HepG2 (cell line): Measurements from ENCODE around the gene RBM12. TPM values are rescaled to one million over a fixed set of nuclear protein-coding genes. Genes with fewer than 3 reads are reported as not detected.

ENCODE experiments used
- ATAC-seq: fragments of 200-7000 bp; cut with Tn5 transposase; 3 replicates; pipeline ENCODE4 v1.9.1; 2020; ENCODE audit warnings: mild to moderate bottlenecking, moderate library complexity
- BruUV-seq: library from RNA; stranded (reverse); fragments of 400-500 nt; replicated peaks from 2 replicates; lab custom pipeline; 2021; lab: Mats Ljungman, UMichigan
- CTCF ChIA-PET: fragments of 300-600 bp; formaldehyde crosslinking; extraction: SDS; loops from one replicate; lab custom pipeline; 2021; ENCODE audit warnings: low total read pairs, inconsistent platforms, low intra/inter-chr PET ratio; lab: Yijun Ruan, JAX
- POLR2A ChIA-PET: fragments of 350-600 bp; sonication (Branson Sonifier 250); formaldehyde crosslinking; loops from one replicate; lab custom pipeline; 2020; ENCODE audit warnings: antibody characterized with exemption, inconsistent platforms; lab: Yijun Ruan, JAX
- DNase-seq: peaks from one replicate; pipeline ENCODE4 v3.0.0-alpha.2; 2015; ENCODE audit warnings: low spot score
- FAIRE-seq: peaks from 3 replicates; lab custom pipeline; 2011; peaks lifted over from hg19 to GRCh38; lab: Jason Lieb, UNC
- H2AFZ ChIP-seq: one replicate; pipeline ENCODE4 v1.6.1; 2011; ENCODE audit warnings: low read length, inconsistent platforms
- H3K27ac ChIP-seq: fragments of 300-600 bp; 3 replicates; pipeline ENCODE4 v1.8.0; 2011; ENCODE audit warnings: mixed run types, mild to moderate bottlenecking, mixed read lengths, low read length, inconsistent platforms; ENCODE audit not compliant: insufficient read depth; ENCODE audit errors: extremely low read length
- H3K27me3 ChIP-seq, 2 experiments: fragments of 200-600 bp in 1 of 2; 2 replicates in 1 of 2; 3 replicates in 1 of 2; pipeline versions ENCODE4 v1.6.0 to v1.8.0; 2011; ENCODE audit warnings: low read length in 2 of 2, mild to moderate bottlenecking in 2 of 2, moderate library complexity in 2 of 2, inconsistent platforms in 1 of 2; ENCODE audit not compliant: insufficient read depth in 2 of 2, control insufficient read depth in 1 of 2
- H3K36me3 ChIP-seq, 2 experiments: fragments of 200-600 bp in 1 of 2; replicated peaks in 1 of 2; 2 replicates in 1 of 2; 3 replicates in 1 of 2; pipeline versions ENCODE4 v1.5.1 to v1.8.0; 2011; ENCODE audit warnings: low read length in 2 of 2, inconsistent platforms in 1 of 2; ENCODE audit not compliant: insufficient read depth in 2 of 2, control insufficient read depth in 1 of 2
- H3K4me1 ChIP-seq: 2 replicates; pipeline ENCODE4 v1.5.1; 2012; ENCODE audit warnings: low read length, inconsistent platforms; ENCODE audit not compliant: insufficient read depth
- H3K4me2 ChIP-seq: 2 replicates; pipeline ENCODE4 v1.6.0; 2011; ENCODE audit warnings: low read depth, low read length, inconsistent platforms
- H3K4me3 ChIP-seq, 3 experiments: fragments of 200-600 bp in 1 of 3; sonication (generic), shearing (Covaris generic) in 1 of 3; replicated peaks in 1 of 3; 2 replicates each; pipeline ENCODE4 v1.5.1; 2011 to 2016; ENCODE audit warnings: low read length in 3 of 3, inconsistent platforms in 2 of 3, low read depth in 2 of 3, mild to moderate bottlenecking in 2 of 3, control low read depth in 1 of 3, mixed read lengths in 1 of 3; ENCODE audit not compliant: insufficient read depth in 1 of 3
- H3K79me2 ChIP-seq: one replicate; pipeline ENCODE4 v1.6.1; 2011; ENCODE audit warnings: low read length, inconsistent platforms; ENCODE audit not compliant: insufficient read depth
- H3K9ac ChIP-seq: 2 replicates; pipeline ENCODE4 v1.6.0; 2011; ENCODE audit warnings: mild to moderate bottlenecking, low read depth, low read length, inconsistent platforms; ENCODE audit not compliant: insufficient read depth
- H3K9me3 ChIP-seq: 2 replicates; pipeline ENCODE4 v1.5.1; 2012; ENCODE audit warnings: mild to moderate bottlenecking, low read length
- H4K20me1 ChIP-seq: 2 replicates; pipeline ENCODE4 v1.6.0; 2011; ENCODE audit warnings: inconsistent platforms, mild to moderate bottlenecking, low read length, moderate library complexity; ENCODE audit not compliant: insufficient read depth
- KDM5B ChIP-seq: sonication (generic); formaldehyde crosslinking; IDR thresholded peaks from 2 replicates; pipeline ENCODE4 v1.4.0; 2020; ENCODE audit warnings: missing genetic modification reagents, mild to moderate bottlenecking, borderline replicate concordance
- ONECUT2 ChIP-seq: sonication (generic); formaldehyde crosslinking; IDR thresholded peaks from 2 replicates; pipeline ENCODE4 v1.4.0; 2020; ENCODE audit warnings: missing genetic modification reagents
- POLR2AphosphoS5 ChIP-seq: IDR thresholded peaks from 2 replicates; pipeline ENCODE4 v1.6.1; 2012; ENCODE audit warnings: low read depth, low read length
- POLR2G ChIP-seq: fragments of 200-400 bp; formaldehyde crosslinking; IDR thresholded peaks from 2 replicates; pipeline ENCODE4 v1.6.1; 2018; ENCODE audit warnings: mild to moderate bottlenecking, low read depth, low read length, moderate library complexity
- RBM22 ChIP-seq: fragments of 200-400 bp; formaldehyde crosslinking; optimal IDR thresholded peaks from 2 replicates; pipeline ENCODE3; 2017; ENCODE audit warnings: mild to moderate bottlenecking, low read length, moderate library complexity
- RORA ChIP-seq: sonication (generic); formaldehyde crosslinking; IDR thresholded peaks from 2 replicates; pipeline ENCODE4 v1.5.0; 2020; ENCODE audit warnings: mild to moderate bottlenecking, missing genetic modification reagents, moderate library complexity
- SNRNP70 ChIP-seq: fragments of 200-400 bp; formaldehyde crosslinking; IDR thresholded peaks from 2 replicates; pipeline ENCODE4 v1.6.1; 2017; ENCODE audit warnings: mild to moderate bottlenecking, low read depth, low read length, moderate library complexity
- TARDBP ChIP-seq: sonication (generic); formaldehyde crosslinking; IDR thresholded peaks from 2 replicates; pipeline ENCODE4 v1.8.0; 2022; ENCODE audit warnings: mild to moderate bottlenecking, missing genetic modification reagents
- ZFP91 ChIP-seq: sonication (generic); formaldehyde crosslinking; IDR thresholded peaks from 2 replicates; pipeline ENCODE4 v1.9.0; 2022; ENCODE audit warnings: missing genetic modification reagents, mild to moderate bottlenecking, borderline replicate concordance
- ZNF138 ChIP-seq: sonication (generic); formaldehyde crosslinking; IDR thresholded peaks from 2 replicates; pipeline ENCODE4 v1.5.0; 2020; ENCODE audit warnings: mild to moderate bottlenecking, low read depth, missing genetic modification reagents
- ZNF207 ChIP-seq: fragments of 450-650 bp; IDR thresholded peaks from 2 replicates; pipeline ENCODE4 v1.6.1; 2016; ENCODE audit warnings: antibody characterized with exemption, borderline replicate concordance
- ZNF280D ChIP-seq: sonication (generic); formaldehyde crosslinking; IDR thresholded peaks from 2 replicates; pipeline ENCODE4 v1.5.1; 2020; ENCODE audit warnings: mild to moderate bottlenecking, missing genetic modification reagents
- ZNF879 ChIP-seq: sonication (generic); formaldehyde crosslinking; IDR thresholded peaks from 2 replicates; pipeline ENCODE4 v1.8.1; 2023; ENCODE audit warnings: missing genetic modification reagents
- WGBS: methylation state at CpG from one replicate; pipeline ENCODE4 v1.1.6; 2017; ENCODE audit warnings: low lambda C conversion rate; 5-methylcytosine and 5-hydroxymethylcytosine counted together
- in situ Hi-C: cut with HindIII; loops from 2 replicates; pipeline ENCODE4 v1.10.0; 2017; ENCODE audit warnings: low pct_unique_long_range_greater_than_20kb; ENCODE audit not compliant: extremely low pct_ligation_motif_present
- intact Hi-C: fragments of 100-400 bp; cut with micrococcal nuclease; formaldehyde crosslinking; loops from one replicate; pipeline ENCODE4 v1.10.0; 2022; ENCODE audit not compliant: unreplicated experiment
- polyA plus RNA-seq, 8 experiments: library from polyadenylated mRNA; depleted of rRNA in 3 of 8; stranded (reverse) in 7 of 8; unstranded in 1 of 8; fragments of >200 nt; fragmentation: Illumina TruSeq in 4 of 8; extraction: Trizol in 4 of 8; gene quantifications; 2 replicates each; pipeline versions ENCODE4 v1.2.1 to v1.2.3, GENCODE V29; 2011 to 2016; ENCODE audit warnings: low read depth in 4 of 8, missing spikeins in 1 of 8, mixed read lengths in 1 of 8; ENCODE audit not compliant: insufficient read depth in 1 of 8
- total RNA-seq, 5 experiments: library from RNA; depleted of rRNA; stranded (reverse); fragments of >200 nt; fragmentation: Illumina TruSeq; extraction: Trizol; gene quantifications; 2 replicates each; pipeline ENCODE4 v1.2.3, GENCODE V29; 2016; ENCODE audit warnings: low read depth in 1 of 5
- TF ChIP-seq, protein P1 (sequence below): sonication (generic); formaldehyde crosslinking; IDR thresholded peaks from 2 replicates; pipeline ENCODE4 v1.4.0; 2020; ENCODE audit warnings: missing genetic modification reagents, borderline replicate concordance
- TF ChIP-seq, protein P2 (sequence below): sonication (generic); formaldehyde crosslinking; IDR thresholded peaks from 2 replicates; pipeline ENCODE4 v1.4.0; 2020; ENCODE audit warnings: missing genetic modification reagents

The RBM12 gene
- total and polyA plus RNA-seq, 2 of the 13 experiments (the other 11 are each of a cell fraction or from before 2014, with no cell fraction given), result 97.9 to 104 TPM

GRCh38 chr20:35640724-35641123 lies 24.0 kb downstream of the RBM12 start:
- Histone ChIP-seq H3K27ac (no peak overlapping the region), H3K9ac (no peak overlapping the region), H2AFZ (no peak overlapping the region), H3K36me3 (no peaks in the 10 kb centered on the region; a peak in 1 of 5 replicates), H3K9me3 (no peaks in the 10 kb centered on the region), H3K4me2 (no peak overlapping the region), H3K79me2 (peaks cover 99% of the 10 kb centered on the region), H3K27me3 (no peaks in the 10 kb centered on the region), H3K4me3 (no peak overlapping the region), H4K20me1 (peaks cover 54% of the 10 kb centered on the region), H3K4me1 (peaks cover 27% of the 10 kb centered on the region)
- TF ChIP-seq ZFP91 (no peak), ZNF138 (no peak), ONECUT2 (CRISPR knock-in tag) (no peak), POLR2AphosphoS5 (0 out of 2 replicates have a peak, but pooled peaks have one; percentile 20), KDM5B (no peak), RBM22 (peak; percentile 46), ZNF207 (no peak), POLR2G (peak; percentile 51; the same call in 1 of the 2 replicates), ZNF879 (no peak), TARDBP (CRISPR knock-in tag) (no peak), RORA (CRISPR knock-in tag) (no peak), SNRNP70 (no peak), ZNF280D (CRISPR knock-in tag) (no peak)
- TF ChIP-seq, protein P1, sequence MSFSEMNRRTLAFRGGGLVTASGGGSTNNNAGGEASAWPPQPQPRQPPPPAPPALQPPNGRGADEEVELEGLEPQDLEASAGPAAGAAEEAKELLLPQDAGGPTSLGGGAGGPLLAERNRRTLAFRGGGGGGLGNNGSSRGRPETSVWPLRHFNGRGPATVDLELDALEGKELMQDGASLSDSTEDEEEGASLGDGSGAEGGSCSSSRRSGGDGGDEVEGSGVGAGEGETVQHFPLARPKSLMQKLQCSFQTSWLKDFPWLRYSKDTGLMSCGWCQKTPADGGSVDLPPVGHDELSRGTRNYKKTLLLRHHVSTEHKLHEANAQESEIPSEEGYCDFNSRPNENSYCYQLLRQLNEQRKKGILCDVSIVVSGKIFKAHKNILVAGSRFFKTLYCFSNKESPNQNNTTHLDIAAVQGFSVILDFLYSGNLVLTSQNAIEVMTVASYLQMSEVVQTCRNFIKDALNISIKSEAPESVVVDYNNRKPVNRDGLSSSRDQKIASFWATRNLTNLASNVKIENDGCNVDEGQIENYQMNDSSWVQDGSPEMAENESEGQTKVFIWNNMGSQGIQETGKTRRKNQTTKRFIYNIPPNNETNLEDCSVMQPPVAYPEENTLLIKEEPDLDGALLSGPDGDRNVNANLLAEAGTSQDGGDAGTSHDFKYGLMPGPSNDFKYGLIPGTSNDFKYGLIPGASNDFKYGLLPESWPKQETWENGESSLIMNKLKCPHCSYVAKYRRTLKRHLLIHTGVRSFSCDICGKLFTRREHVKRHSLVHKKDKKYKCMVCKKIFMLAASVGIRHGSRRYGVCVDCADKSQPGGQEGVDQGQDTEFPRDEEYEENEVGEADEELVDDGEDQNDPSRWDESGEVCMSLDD (CRISPR knock-in tag), result no peak
- TF ChIP-seq, protein P2, sequence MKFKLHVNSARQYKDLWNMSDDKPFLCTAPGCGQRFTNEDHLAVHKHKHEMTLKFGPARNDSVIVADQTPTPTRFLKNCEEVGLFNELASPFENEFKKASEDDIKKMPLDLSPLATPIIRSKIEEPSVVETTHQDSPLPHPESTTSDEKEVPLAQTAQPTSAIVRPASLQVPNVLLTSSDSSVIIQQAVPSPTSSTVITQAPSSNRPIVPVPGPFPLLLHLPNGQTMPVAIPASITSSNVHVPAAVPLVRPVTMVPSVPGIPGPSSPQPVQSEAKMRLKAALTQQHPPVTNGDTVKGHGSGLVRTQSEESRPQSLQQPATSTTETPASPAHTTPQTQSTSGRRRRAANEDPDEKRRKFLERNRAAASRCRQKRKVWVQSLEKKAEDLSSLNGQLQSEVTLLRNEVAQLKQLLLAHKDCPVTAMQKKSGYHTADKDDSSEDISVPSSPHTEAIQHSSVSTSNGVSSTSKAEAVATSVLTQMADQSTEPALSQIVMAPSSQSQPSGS (CRISPR knock-in tag), result no peak
- ChIA-PET CTCF (no interaction called here), POLR2A (no interaction called here)
- WGBS, result over 99% methylated on average over 3 of the region's 3 CpGs
- ATAC-seq (no peak), DNase-seq (no peak), FAIRE-seq (no peak)
- in situ Hi-C loops (no loop called here), intact Hi-C loops (no loop called here)
- no TSS peak for BruUV-seq
